ENCODE measurements around the gene KIF17. TPM values are rescaled to one million over a fixed set of nuclear protein-coding genes. Genes with fewer than 3 reads are reported as not detected.
A peak's percentile ranks its signal among the peaks of the same experiment; 100 is the strongest.
"Not testable (repeated sequence)": the region's sequence is repeated elsewhere in the genome, so short reads cannot be mapped to it uniquely, and the experiment has no call there.

The KIF17 gene
- total RNA-seq, 1 donor from 2014 or later, result 3.7 TPM

GRCh38 chr1:20721117-20722061 lies 3.6 kb upstream of the KIF17 start:
- H3K36me3 ChIP-seq (ENCODE audit: control insufficient read depth in 3 of 3, insufficient read depth in 3 of 3, low read length in 3 of 3), result no peaks in the 10 kb centered on the region
- H3K4me3 ChIP-seq (ENCODE audit: low read length in 3 of 3), result no peak overlapping the region
- H3K9me3 ChIP-seq (ENCODE audit: control insufficient read depth in 3 of 3, low read length in 3 of 3), result no peaks in the 10 kb centered on the region
- H3K27me3 ChIP-seq (ENCODE audit: control insufficient read depth in 3 of 3, insufficient read depth in 3 of 3, low read length in 3 of 3), result peaks cover 10 to 19% (median 10%) of the 10 kb centered on the region in 3 donors
- H3K27ac ChIP-seq (ENCODE audit: low read depth, low read length), result no peak overlapping the region
- no peak overlapping the region for H3K9ac ChIP-seq (ENCODE audit: low read depth in 1 of 3, low read length in 3 of 3)
- H3K4me1 ChIP-seq (ENCODE audit: control insufficient read depth in 3 of 3, insufficient read depth in 3 of 3, low read length in 3 of 3), result peaks cover 0 to 8% (median 3%) of the 10 kb centered on the region in 3 donors

GRCh38 chr1:20720631-20721091 lies 2.9 kb upstream of the KIF17 start:
- Histone ChIP-seq H3K4me3 (ENCODE audit: low read length in 3 of 3) (no peak overlapping the region), H3K27me3 (ENCODE audit: control insufficient read depth in 3 of 3, insufficient read depth in 3 of 3, low read length in 3 of 3) (peaks cover 13 to 23% (median 14%) of the 10 kb centered on the region in 3 donors), H3K9ac (ENCODE audit: low read depth in 1 of 3, low read length in 3 of 3) (no peak overlapping the region)

GRCh38 chr1:20719871-20720620 lies 2.2 kb upstream of the KIF17 start:
- Histone ChIP-seq H3K4me1 (ENCODE audit: control insufficient read depth in 3 of 3, insufficient read depth in 3 of 3, low read length in 3 of 3) (peaks cover 0 to 8% (median 3%) of the 10 kb centered on the region in 3 donors), H3K9me3 (ENCODE audit: control insufficient read depth in 3 of 3, low read length in 3 of 3) (no peaks in the 10 kb centered on the region), H3K9ac (ENCODE audit: low read depth in 1 of 3, low read length in 3 of 3) (no peak overlapping the region), H3K4me3 (ENCODE audit: low read length in 3 of 3) (no peak overlapping the region), H3K36me3 (ENCODE audit: control insufficient read depth in 3 of 3, insufficient read depth in 3 of 3, low read length in 3 of 3) (no peaks in the 10 kb centered on the region), H3K27ac (ENCODE audit: low read depth, low read length) (no peak overlapping the region), H3K27me3 (ENCODE audit: control insufficient read depth in 3 of 3, insufficient read depth in 3 of 3, low read length in 3 of 3) (peaks cover 18 to 29% (median 18%) of the 10 kb centered on the region in 3 donors)

More at GRCh38 chr1:20720631-20721091, 2.9 kb upstream of the KIF17 start:
- H3K9me3 ChIP-seq (ENCODE audit: control insufficient read depth in 3 of 3, low read length in 3 of 3), result no peaks in the 10 kb centered on the region
- H3K27ac ChIP-seq (ENCODE audit: low read depth, low read length), result no peak overlapping the region
- peaks cover 0 to 8% (median 3%) of the 10 kb centered on the region in 3 donors for H3K4me1 ChIP-seq (ENCODE audit: control insufficient read depth in 3 of 3, insufficient read depth in 3 of 3, low read length in 3 of 3)
- H3K36me3 ChIP-seq (ENCODE audit: control insufficient read depth in 3 of 3, insufficient read depth in 3 of 3, low read length in 3 of 3), result no peaks in the 10 kb centered on the region

GRCh38 chr1:20719261-20719660 lies 1.5 kb upstream of the KIF17 start:
- peaks cover 18 to 33% (median 20%) of the 10 kb centered on the region in 3 donors for H3K27me3 ChIP-seq (ENCODE audit: control insufficient read depth in 3 of 3, insufficient read depth in 3 of 3, low read length in 3 of 3)
- H3K4me1 ChIP-seq (ENCODE audit: control insufficient read depth in 3 of 3, insufficient read depth in 3 of 3, low read length in 3 of 3), result peaks cover 0 to 8% (median 3%) of the 10 kb centered on the region in 3 donors

GRCh38 chr1:20718343-20718882 lies 606 bp upstream of the KIF17 start:
- not testable (repeated sequence) for H3K27ac ChIP-seq (ENCODE audit: low read depth, low read length); H3K9ac ChIP-seq (ENCODE audit: low read depth in 1 of 3, low read length in 3 of 3); H3K4me1 ChIP-seq (ENCODE audit: control insufficient read depth in 3 of 3, insufficient read depth in 3 of 3, low read length in 3 of 3); H3K36me3 ChIP-seq (ENCODE audit: control insufficient read depth in 3 of 3, insufficient read depth in 3 of 3, low read length in 3 of 3); H3K9me3 ChIP-seq (ENCODE audit: control insufficient read depth in 3 of 3, low read length in 3 of 3)
- H3K27me3 ChIP-seq (ENCODE audit: control insufficient read depth in 3 of 3, insufficient read depth in 3 of 3, low read length in 3 of 3), result peaks cover 18 to 33% (median 20%) of the 10 kb centered on the region in 3 donors
- peak overlapping the region in 1 of 3 donors; percentile 41 for H3K4me3 ChIP-seq (ENCODE audit: low read length in 3 of 3)

More at GRCh38 chr1:20719261-20719660, 1.5 kb upstream of the KIF17 start:
- H3K27ac ChIP-seq (ENCODE audit: low read depth, low read length), result no peak overlapping the region
- H3K9me3 ChIP-seq (ENCODE audit: control insufficient read depth in 3 of 3, low read length in 3 of 3), result no peaks in the 10 kb centered on the region
- H3K36me3 ChIP-seq (ENCODE audit: control insufficient read depth in 3 of 3, insufficient read depth in 3 of 3, low read length in 3 of 3), result no peaks in the 10 kb centered on the region
- no peak overlapping the region for H3K4me3 ChIP-seq (ENCODE audit: low read length in 3 of 3)
- no peak overlapping the region for H3K9ac ChIP-seq (ENCODE audit: low read depth in 1 of 3, low read length in 3 of 3)

- Histone ChIP-seq H3K4me3 (ENCODE audit: low read length in 3 of 3) (no peak overlapping the region), H3K9me3 (ENCODE audit: control insufficient read depth in 3 of 3, low read length in 3 of 3) (no peaks in the 10 kb centered on the region), H3K36me3 (ENCODE audit: control insufficient read depth in 3 of 3, insufficient read depth in 3 of 3, low read length in 3 of 3) (no peaks in the 10 kb centered on the region), H3K4me1 (ENCODE audit: control insufficient read depth in 3 of 3, insufficient read depth in 3 of 3, low read length in 3 of 3) (peaks cover 0 to 8% (median 3%) of the 10 kb centered on the region in 3 donors), H3K9ac (ENCODE audit: low read depth in 1 of 3, low read length in 3 of 3) (no peak overlapping the region), H3K27me3 (ENCODE audit: control insufficient read depth in 3 of 3, insufficient read depth in 3 of 3, low read length in 3 of 3) (peaks cover 20 to 39% (median 21%) of the 10 kb centered on the region in 3 donors), H3K27ac (ENCODE audit: low read depth, low read length) (no peak overlapping the region)
These were observed 1.6 kb downstream of the KIF17 start for GRCh38 chr1:20716232-20716631.

- Histone ChIP-seq H3K4me3 (ENCODE audit: low read length in 3 of 3) (no peak overlapping the region), H3K27ac (ENCODE audit: low read depth, low read length) (no peak overlapping the region), H3K9me3 (ENCODE audit: control insufficient read depth in 3 of 3, low read length in 3 of 3) (no peaks in the 10 kb centered on the region), H3K27me3 (ENCODE audit: control insufficient read depth in 3 of 3, insufficient read depth in 3 of 3, low read length in 3 of 3) (peaks cover 20 to 39% (median 21%) of the 10 kb centered on the region in 3 donors), H3K9ac (ENCODE audit: low read depth in 1 of 3, low read length in 3 of 3) (no peak overlapping the region), H3K4me1 (ENCODE audit: control insufficient read depth in 3 of 3, insufficient read depth in 3 of 3, low read length in 3 of 3) (peaks cover 0 to 8% (median 3%) of the 10 kb centered on the region in 3 donors), H3K36me3 (ENCODE audit: control insufficient read depth in 3 of 3, insufficient read depth in 3 of 3, low read length in 3 of 3) (no peaks in the 10 kb centered on the region)
These were observed 2.4 kb downstream of the KIF17 start for GRCh38 chr1:20715406-20715805.

GRCh38 chr1:20713440-20713839 lies 4.4 kb downstream of the KIF17 start:
- H3K4me1 ChIP-seq (ENCODE audit: control insufficient read depth in 3 of 3, insufficient read depth in 3 of 3, low read length in 3 of 3), result peaks cover 0 to 8% (median 3%) of the 10 kb centered on the region in 3 donors
- H3K36me3 ChIP-seq (ENCODE audit: control insufficient read depth in 3 of 3, insufficient read depth in 3 of 3, low read length in 3 of 3), result no peaks in the 10 kb centered on the region
- H3K4me3 ChIP-seq (ENCODE audit: low read length in 3 of 3), result no peak overlapping the region
- H3K27ac ChIP-seq (ENCODE audit: low read depth, low read length), result no peak overlapping the region
- H3K9me3 ChIP-seq (ENCODE audit: control insufficient read depth in 3 of 3, low read length in 3 of 3), result no peaks in the 10 kb centered on the region
- peaks cover 20 to 44% (median 26%) of the 10 kb centered on the region in 3 donors for H3K27me3 ChIP-seq (ENCODE audit: control insufficient read depth in 3 of 3, insufficient read depth in 3 of 3, low read length in 3 of 3)
- H3K9ac ChIP-seq (ENCODE audit: low read depth in 1 of 3, low read length in 3 of 3), result no peak overlapping the region

- H3K36me3 ChIP-seq (ENCODE audit: control insufficient read depth in 3 of 3, insufficient read depth in 3 of 3, low read length in 3 of 3), result no peaks in the 10 kb centered on the region
- H3K4me3 ChIP-seq (ENCODE audit: low read length in 3 of 3), result no peak overlapping the region
- peaks cover 18 to 37% (median 26%) of the 10 kb centered on the region in 3 donors for H3K27me3 ChIP-seq (ENCODE audit: control insufficient read depth in 3 of 3, insufficient read depth in 3 of 3, low read length in 3 of 3)
- no peak overlapping the region for H3K27ac ChIP-seq (ENCODE audit: low read depth, low read length)
- peaks cover 0 to 3% (median under 1%) of the 10 kb centered on the region in 3 donors for H3K4me1 ChIP-seq (ENCODE audit: control insufficient read depth in 3 of 3, insufficient read depth in 3 of 3, low read length in 3 of 3)
- no peak overlapping the region for H3K9ac ChIP-seq (ENCODE audit: low read depth in 1 of 3, low read length in 3 of 3)
- H3K9me3 ChIP-seq (ENCODE audit: control insufficient read depth in 3 of 3, low read length in 3 of 3), result no peaks in the 10 kb centered on the region
These were observed 5.6 kb downstream of the KIF17 start for GRCh38 chr1:20712215-20712577.
